ENCODE results near the gene PRDM15.
A peak's percentile ranks its signal among the peaks of the same experiment; 100 is the strongest.

The PRDM15 gene

DNA sequence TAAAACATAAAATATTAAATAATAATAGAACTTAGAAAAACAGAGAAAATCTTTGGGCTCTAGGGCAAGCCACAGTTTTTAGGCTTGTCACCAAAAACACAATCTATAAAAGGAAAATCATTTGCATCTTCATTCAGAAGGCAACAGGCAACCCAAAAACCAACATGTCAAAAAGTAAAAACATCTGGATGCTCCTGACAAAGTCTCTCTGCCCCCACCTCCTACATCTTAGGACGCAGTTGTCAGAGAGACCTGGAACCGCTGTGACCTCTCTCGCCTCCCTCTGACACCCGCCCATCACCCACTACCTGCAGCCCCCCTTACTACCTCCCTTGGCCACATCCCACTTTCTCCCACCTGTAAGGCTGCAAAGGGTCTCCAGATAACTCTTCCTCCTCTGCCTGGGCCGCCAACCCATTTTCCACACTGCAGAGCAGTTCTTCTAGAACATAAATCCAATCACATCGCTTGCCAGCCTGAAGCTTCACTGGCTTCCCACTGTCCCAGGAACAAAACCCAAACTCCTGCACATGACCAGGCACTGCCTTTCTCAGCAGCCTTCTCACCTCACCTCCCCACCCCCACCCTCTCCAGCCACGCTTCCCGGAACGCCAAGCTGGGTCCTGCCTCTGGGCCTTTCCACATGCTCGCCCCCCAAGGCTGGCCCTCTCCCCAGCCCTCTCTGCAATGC, 14.7 kb downstream of the PRDM15 start:
- Mint-ChIP-seq H3K9me3 (no peaks in the 10 kb centered on the region), H3K36me3 (ENCODE audit: insufficient read depth) (no peaks in the 10 kb centered on the region), H3K4me3 (no peak overlapping the region), H3K4me1 (peaks cover 33% of the 10 kb centered on the region), H3K27ac (ENCODE audit: low read depth) (peak overlapping the region; percentile 50), H3K27me3 (no peaks in the 10 kb centered on the region)
- no peak for ATAC-seq (replicated peaks; ENCODE audit: extremely low read depth, poor library complexity, severe bottlenecking)
- no peak for DNase-seq (ENCODE audit: low spot score in 2 of 2)

DNA sequence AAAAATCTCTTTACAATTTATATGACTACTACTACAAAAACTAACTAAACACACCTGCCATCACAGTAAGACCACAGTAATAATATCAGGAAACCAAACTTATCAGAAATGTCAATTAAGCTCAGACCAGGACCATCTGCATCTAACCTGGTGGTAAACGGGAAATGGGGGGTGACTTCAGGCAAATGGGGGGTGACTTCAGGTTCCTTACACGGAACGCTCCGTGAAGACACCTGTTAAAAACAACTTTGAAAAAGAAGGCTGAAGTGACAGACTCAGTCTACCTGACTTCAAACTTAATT, 15.8 kb downstream of the PRDM15 start:
- Mint-ChIP-seq H3K4me3 (no peak overlapping the region), H3K4me1 (peaks cover 33% of the 10 kb centered on the region)

DNA sequence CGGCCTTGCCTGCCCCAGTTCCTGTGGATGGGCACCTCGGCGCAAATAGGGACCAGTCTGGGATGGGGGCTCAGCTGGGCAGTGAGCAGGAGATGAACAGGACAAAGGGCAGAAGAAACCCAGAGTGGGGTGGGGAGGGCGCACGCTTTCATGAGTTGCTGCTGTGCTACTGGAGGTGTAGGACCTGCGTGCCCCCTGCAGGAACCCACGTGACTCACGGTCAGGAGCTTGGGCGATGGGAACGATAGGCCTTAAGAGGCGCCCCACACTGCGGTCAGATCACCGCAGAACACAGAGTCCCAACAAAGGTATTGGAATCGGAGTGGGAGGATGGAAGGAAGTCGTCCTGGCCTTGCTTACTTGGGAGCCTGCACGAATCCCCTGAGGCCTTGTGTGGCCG, 17.2 kb downstream of the PRDM15 start:
- H3K9me3 Mint-ChIP-seq, result no peaks in the 10 kb centered on the region
- peaks cover 33% of the 10 kb centered on the region for H3K4me1 Mint-ChIP-seq
- no peak overlapping the region for H3K4me3 Mint-ChIP-seq
- peaks cover 10% of the 10 kb centered on the region for H3K36me3 Mint-ChIP-seq (ENCODE audit: insufficient read depth)
- ATAC-seq (replicated peaks; ENCODE audit: extremely low read depth, poor library complexity, severe bottlenecking) (no peak), DNase-seq (ENCODE audit: low spot score in 2 of 2) (no peak)
- H3K27me3 Mint-ChIP-seq, result no peaks in the 10 kb centered on the region
- H3K27ac Mint-ChIP-seq (ENCODE audit: low read depth), result no peak overlapping the region

More for the DNA sequence above, 15.8 kb downstream of the PRDM15 start:
- H3K27ac Mint-ChIP-seq (ENCODE audit: low read depth), result no peak overlapping the region
- no peak for DNase-seq (ENCODE audit: low spot score in 2 of 2)
- ATAC-seq (replicated peaks; ENCODE audit: extremely low read depth, poor library complexity, severe bottlenecking), result no peak
- peaks cover 6% of the 10 kb centered on the region for H3K36me3 Mint-ChIP-seq (ENCODE audit: insufficient read depth)
- H3K9me3 Mint-ChIP-seq, result no peaks in the 10 kb centered on the region
- H3K27me3 Mint-ChIP-seq, result no peaks in the 10 kb centered on the region

DNA sequence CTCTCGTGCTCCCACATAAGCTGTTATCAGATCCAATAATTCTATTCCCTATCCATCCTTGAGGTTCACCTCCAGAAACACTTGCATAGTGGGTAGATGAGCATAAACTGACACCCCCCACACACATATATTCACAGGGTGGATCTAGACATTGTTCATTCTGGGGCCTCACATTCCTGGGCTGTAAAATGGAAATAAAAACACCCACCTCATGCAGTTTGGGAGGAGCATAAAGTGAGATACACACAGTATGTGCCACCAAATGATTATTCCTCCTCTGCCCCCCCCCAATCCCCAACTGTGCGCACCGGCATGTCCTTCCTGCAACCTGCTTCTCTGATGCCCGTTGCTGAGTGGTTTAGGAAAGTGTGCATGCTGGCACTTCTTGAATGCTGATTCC, 17.9 kb downstream of the PRDM15 start:
- no peak for DNase-seq (ENCODE audit: low spot score in 2 of 2)
- peaks cover 17% of the 10 kb centered on the region for H3K36me3 Mint-ChIP-seq (ENCODE audit: insufficient read depth)
- ATAC-seq (replicated peaks; ENCODE audit: extremely low read depth, poor library complexity, severe bottlenecking), result no peak
- H3K4me1 Mint-ChIP-seq, result peaks cover 30% of the 10 kb centered on the region
- no peak overlapping the region for H3K27ac Mint-ChIP-seq (ENCODE audit: low read depth)
- H3K4me3 Mint-ChIP-seq, result no peak overlapping the region
- no peaks in the 10 kb centered on the region for H3K27me3 Mint-ChIP-seq
- H3K9me3 Mint-ChIP-seq, result no peaks in the 10 kb centered on the region

DNA sequence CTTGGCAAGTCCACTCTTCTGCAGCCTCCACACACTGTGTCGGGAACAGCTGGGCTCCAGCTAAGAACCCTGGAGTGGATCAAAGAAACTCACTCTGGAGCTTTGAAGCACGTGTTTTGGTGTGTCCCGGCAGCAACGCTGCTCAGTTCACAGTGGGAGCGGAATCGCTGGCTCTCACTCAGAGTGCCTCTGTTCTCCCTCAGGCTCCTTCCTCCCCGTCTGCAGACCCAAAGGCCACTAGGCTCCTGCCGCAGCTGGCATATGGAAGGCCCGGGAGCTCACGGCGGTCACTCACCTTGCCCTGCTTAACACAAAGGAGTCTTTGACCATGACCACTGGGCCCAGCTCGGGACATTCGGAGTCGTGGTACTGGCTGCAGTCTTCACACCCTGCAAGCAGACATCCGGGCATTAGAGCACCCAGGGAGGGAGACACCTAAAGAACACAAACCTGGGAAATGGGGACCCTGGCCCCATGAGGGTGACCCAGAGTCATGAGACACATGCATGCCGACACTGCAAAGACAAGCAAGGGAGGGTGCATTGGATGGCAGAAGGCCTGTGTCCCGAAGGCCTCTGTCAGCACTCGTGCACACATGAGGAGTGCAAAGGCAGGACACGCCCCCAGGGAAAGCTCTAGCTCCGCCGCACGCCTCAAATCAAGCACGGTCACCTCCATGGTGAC, 19.7 kb downstream of the PRDM15 start:
- Mint-ChIP-seq H3K4me3 (no peak overlapping the region), H3K27ac (ENCODE audit: low read depth) (no peak overlapping the region), H3K4me1 (peaks cover 16% of the 10 kb centered on the region), H3K9me3 (no peaks in the 10 kb centered on the region), H3K27me3 (no peaks in the 10 kb centered on the region), H3K36me3 (ENCODE audit: insufficient read depth) (peaks cover 19% of the 10 kb centered on the region)
- DNase-seq (ENCODE audit: low spot score in 2 of 2) (no peak), ATAC-seq (replicated peaks; ENCODE audit: extremely low read depth, poor library complexity, severe bottlenecking) (no peak)

DNA sequence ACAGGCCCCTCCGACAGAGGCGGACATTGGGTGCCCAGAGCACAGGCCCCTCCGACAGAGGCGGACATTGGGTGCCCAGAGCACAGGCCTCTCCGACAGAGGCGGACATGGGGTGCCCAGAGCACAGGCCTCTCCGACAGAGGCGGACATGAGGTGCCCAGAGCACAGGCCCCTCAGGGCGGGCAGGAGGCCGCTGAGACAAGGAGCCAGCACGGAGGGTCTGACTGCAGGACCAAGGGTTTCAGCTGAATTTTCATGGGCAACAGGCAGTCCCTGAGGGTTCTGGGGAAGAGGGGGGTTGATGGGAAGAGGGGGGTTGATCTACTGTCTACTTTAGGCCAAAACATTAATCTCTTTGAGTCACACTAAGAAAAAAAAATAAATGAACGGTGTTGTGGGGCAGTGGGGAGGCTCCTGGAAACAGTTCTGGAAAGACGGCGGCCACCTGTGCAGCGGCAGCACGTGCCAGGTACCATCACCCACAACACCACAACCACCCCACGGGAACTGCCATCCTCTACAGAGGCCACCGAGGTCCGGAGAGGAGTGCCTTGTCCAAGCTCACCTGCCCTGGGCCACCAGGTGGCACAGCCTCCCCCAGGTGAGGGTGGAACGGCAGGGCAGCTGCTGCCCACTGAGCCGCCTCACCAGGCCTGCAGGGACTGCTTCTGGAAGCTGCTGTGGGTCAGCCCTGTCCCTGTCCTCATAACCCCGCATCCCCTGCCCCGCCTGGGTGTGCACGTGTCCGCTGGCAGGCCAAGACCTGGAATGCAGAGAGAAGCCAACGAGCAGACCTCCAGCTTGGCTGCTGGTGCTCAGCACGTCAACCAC, 20.5 kb downstream of the PRDM15 start:
- Mint-ChIP-seq H3K27me3 (no peaks in the 10 kb centered on the region), H3K36me3 (ENCODE audit: insufficient read depth) (peaks cover 23% of the 10 kb centered on the region), H3K4me1 (peaks cover 16% of the 10 kb centered on the region), H3K9me3 (no peaks in the 10 kb centered on the region), H3K27ac (ENCODE audit: low read depth) (no peak overlapping the region), H3K4me3 (no peak overlapping the region)
- DNase-seq (ENCODE audit: low spot score in 2 of 2) (no peak), ATAC-seq (replicated peaks; ENCODE audit: extremely low read depth, poor library complexity, severe bottlenecking) (no peak)

DNA sequence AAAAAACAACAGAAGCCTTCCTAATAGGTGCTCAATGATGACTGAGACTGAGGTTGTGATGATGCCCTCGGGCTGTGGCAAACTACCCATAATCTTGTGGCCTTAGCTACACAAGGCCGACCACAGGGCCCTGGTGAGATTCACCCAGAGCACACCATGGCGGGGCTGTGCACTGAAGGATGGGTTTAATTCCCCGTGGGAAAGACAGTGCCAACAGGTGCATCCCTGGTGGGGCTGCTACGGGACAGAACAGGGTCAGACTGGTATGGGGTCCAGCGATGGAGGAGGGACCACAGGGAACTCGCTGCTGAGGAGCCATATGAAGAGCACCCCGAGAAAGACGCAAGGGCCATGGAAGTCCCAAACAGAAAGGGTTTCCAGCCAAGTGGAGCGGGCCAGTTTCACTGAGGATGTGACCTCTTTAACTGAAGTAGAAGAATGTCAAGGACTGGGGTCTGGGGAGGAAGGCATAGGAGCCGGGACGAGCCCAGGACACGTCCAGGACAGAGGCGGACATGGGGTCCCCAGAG, 21.3 kb downstream of the PRDM15 start:
- Mint-ChIP-seq H3K36me3 (ENCODE audit: insufficient read depth) (peaks cover 23% of the 10 kb centered on the region), H3K4me3 (no peak overlapping the region), H3K27ac (ENCODE audit: low read depth) (no peak overlapping the region), H3K9me3 (no peaks in the 10 kb centered on the region), H3K4me1 (peaks cover 10% of the 10 kb centered on the region), H3K27me3 (no peaks in the 10 kb centered on the region)
- ATAC-seq (replicated peaks; ENCODE audit: extremely low read depth, poor library complexity, severe bottlenecking) (no peak), DNase-seq (ENCODE audit: low spot score in 2 of 2) (no peak)

DNA sequence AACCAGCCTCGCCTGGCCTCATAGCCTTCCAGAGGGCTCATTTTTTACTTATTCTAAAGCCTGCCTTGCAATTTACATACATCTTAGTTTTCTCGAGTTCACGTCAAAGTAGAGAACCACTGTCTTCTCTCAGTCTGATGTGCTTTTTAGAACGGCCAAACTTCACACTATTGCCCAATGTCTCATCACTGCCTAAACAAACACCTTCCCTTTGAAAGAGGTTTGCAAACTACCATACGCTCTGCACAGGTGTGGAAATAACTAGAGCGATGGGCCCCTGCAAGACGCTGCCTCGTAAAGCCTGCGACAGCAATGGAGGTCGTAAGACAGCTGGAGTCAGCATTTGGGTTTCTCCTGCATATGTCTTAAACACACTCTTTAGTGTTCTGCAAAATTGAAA, 22.6 kb downstream of the PRDM15 start:
- ATAC-seq (replicated peaks; ENCODE audit: extremely low read depth, poor library complexity, severe bottlenecking), result no peak
- peaks cover 23% of the 10 kb centered on the region for H3K36me3 Mint-ChIP-seq (ENCODE audit: insufficient read depth)
- H3K27ac Mint-ChIP-seq (ENCODE audit: low read depth), result no peak overlapping the region

DNA sequence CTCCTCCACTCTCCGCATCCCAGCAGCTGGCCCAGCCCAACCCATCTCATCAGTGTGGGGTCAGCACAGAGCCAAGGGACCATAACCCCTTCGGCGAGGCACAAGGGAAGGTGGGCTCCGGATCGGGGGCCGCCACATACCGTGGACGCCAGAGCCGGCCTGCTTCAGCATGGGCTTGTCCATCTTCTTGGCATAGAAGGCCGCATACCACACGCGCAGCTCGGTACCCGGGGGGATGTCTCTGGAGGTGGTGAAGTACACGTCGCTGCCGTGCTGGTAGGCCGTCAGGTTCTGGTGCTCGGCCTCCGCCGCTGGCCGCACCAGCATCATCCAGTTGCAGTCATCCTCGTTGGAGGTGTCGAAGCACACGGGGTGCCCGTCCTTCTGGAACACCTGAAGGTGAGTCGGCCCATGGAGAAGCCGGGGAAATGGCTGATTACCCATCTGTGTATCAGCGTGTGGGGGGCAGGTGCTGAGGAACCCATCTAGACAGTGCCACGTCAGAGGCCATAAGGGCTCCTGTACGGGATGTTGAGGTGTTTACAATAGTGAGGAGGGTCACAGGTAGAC, 24.6 kb downstream of the PRDM15 start:
- DNase-seq (ENCODE audit: low spot score in 2 of 2), result no peak
- Mint-ChIP-seq H3K4me3 (no peak overlapping the region), H3K4me1 (no peaks in the 10 kb centered on the region), H3K36me3 (ENCODE audit: insufficient read depth) (peaks cover 27% of the 10 kb centered on the region), H3K27me3 (no peaks in the 10 kb centered on the region), H3K9me3 (no peaks in the 10 kb centered on the region), H3K27ac (ENCODE audit: low read depth) (peak overlapping the region; percentile 39)
- no peak for ATAC-seq (replicated peaks; ENCODE audit: extremely low read depth, poor library complexity, severe bottlenecking)

More for the DNA sequence above, 22.6 kb downstream of the PRDM15 start:
- no peak for DNase-seq (ENCODE audit: low spot score in 2 of 2)
- Mint-ChIP-seq H3K4me1 (peaks cover 7% of the 10 kb centered on the region), H3K9me3 (no peaks in the 10 kb centered on the region), H3K4me3 (no peak overlapping the region), H3K27me3 (no peaks in the 10 kb centered on the region)

DNA sequence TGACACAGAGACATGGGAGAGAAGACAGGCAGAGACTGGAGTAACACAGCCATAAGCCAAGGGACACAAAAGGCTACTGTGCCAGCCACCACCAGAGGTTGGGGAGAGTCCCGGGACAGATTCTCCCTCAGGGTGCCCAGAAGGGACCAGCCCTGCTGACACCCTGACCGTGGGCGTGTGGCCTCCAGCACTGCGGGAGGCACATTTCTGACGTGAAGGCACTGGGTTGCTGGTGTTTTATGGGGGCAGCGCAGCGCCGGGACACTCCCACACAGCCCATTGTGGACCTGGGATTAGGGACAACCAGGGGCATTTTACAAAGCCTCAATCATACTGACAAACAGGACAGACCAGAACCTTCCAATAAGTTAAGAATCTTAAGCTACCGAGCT, 26.2 kb downstream of the PRDM15 start:
- DNase-seq (ENCODE audit: low spot score in 2 of 2) (no peak), ATAC-seq (replicated peaks; ENCODE audit: extremely low read depth, poor library complexity, severe bottlenecking) (no peak)
- Mint-ChIP-seq H3K36me3 (ENCODE audit: insufficient read depth) (peaks cover 33% of the 10 kb centered on the region), H3K4me3 (no peak overlapping the region), H3K27me3 (no peaks in the 10 kb centered on the region), H3K4me1 (no peaks in the 10 kb centered on the region), H3K9me3 (no peaks in the 10 kb centered on the region), H3K27ac (ENCODE audit: low read depth) (no peak overlapping the region)

DNA sequence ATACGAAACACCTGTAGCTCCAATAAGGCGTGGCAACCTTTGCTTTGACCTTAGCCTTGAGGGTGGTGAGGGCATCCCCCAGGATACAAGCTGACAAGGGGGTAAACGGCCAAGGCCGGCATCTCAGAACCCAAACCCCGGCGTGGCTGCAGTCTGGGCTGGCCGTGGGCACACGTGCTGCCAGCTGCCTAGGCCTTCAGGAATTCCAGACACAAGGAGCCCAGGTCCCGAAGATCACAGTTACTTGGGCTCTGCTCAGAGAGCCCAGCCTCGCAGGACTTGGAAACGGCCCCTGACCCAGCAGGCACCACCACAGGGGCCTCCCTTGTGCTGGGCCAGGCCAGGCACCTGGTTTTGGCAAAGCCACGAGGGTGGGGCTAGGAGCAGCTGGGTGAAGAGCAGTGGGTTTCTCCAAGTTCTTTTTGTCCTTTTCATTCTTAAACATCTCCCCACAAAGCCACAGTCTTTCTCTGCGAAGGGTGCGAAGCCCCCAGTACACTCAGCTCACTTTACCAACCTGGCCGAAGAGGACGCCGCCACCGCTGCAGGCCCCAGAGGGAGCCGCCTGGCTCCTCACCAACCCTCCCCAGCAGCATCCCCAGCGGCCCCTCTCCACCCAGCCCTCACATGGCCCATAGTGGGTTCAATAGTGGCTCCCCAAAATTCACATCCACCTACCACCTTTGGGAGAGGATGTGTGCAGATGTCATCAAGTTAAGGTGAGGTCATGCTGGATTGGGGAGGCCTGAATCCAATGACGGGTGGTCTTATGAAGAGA, 26.8 kb downstream of the PRDM15 start:
- DNase-seq (ENCODE audit: low spot score in 2 of 2) (no peak), ATAC-seq (replicated peaks; ENCODE audit: extremely low read depth, poor library complexity, severe bottlenecking) (no peak)
- H3K27me3 Mint-ChIP-seq, result no peaks in the 10 kb centered on the region
- no peak overlapping the region for H3K27ac Mint-ChIP-seq (ENCODE audit: low read depth)
- no peaks in the 10 kb centered on the region for H3K9me3 Mint-ChIP-seq
- no peak overlapping the region for H3K4me3 Mint-ChIP-seq
- peaks cover 29% of the 10 kb centered on the region for H3K36me3 Mint-ChIP-seq (ENCODE audit: insufficient read depth)
- H3K4me1 Mint-ChIP-seq, result no peaks in the 10 kb centered on the region

Measured in central memory CD8-positive, alpha-beta T cell (primary cell).